Activated naive CD8-positive, alpha-beta T cell treated with anti-CD3 and anti-CD28 coated beads, Interleukin-2, amount 10 ng/mL, durations not matched to agents 7 days and 5 days (primary cell): ENCODE data around the gene DNAJC10. TPM values are rescaled to one million over a fixed set of nuclear protein-coding genes. Genes with fewer than 3 reads are reported as not detected.

Experiments
- ATAC-seq: fragments of 150-1000 bp; cut with Tn5 transposase; one replicate; pipeline ENCODE4 v1.10.0; 2021; ENCODE audit warnings: low read depth, moderate library complexity
- POLR2A ChIA-PET: fragments of 350-600 bp; sonication (Branson Sonifier 250); formaldehyde crosslinking; loops from one replicate; lab custom pipeline; 2021; ENCODE audit warnings: antibody characterized with exemption; lab: Charles Lee
- DNase-seq: peaks from one replicate; pipeline ENCODE4 v3.0.0; 2021
- H3K27ac Mint-ChIP-seq: one replicate; pipeline ENCODE4 v1.8.0; 2022; ENCODE audit warnings: mild to moderate bottlenecking, mixed read lengths
- H3K27me3 Mint-ChIP-seq: one replicate; pipeline ENCODE4 v1.8.0; 2022; ENCODE audit warnings: mild to moderate bottlenecking, moderate library complexity, mixed read lengths
- H3K36me3 Mint-ChIP-seq: one replicate; pipeline ENCODE4 v1.8.0; 2021; ENCODE audit warnings: mild to moderate bottlenecking, mixed read lengths
- H3K4me1 Mint-ChIP-seq: one replicate; pipeline ENCODE4 v1.8.0; 2021; ENCODE audit warnings: mixed read lengths
- H3K4me3 Mint-ChIP-seq: one replicate; pipeline ENCODE4 v1.8.0; 2022; ENCODE audit warnings: mild to moderate bottlenecking, moderate library complexity, mixed read lengths
- H3K9me3 Mint-ChIP-seq: one replicate; pipeline ENCODE4 v1.8.0; 2021; ENCODE audit warnings: mixed read lengths
- total RNA-seq, 2 experiments: library from RNA; stranded (reverse); gene quantifications; one replicate each; pipeline ENCODE4 v1.2.3, GENCODE V29; 2021

DNAJC10 gene
- total RNA-seq, 2 experiments from 2014 or later = 41.0 to 45.3 TPM

- H3K27ac Mint-ChIP-seq = no peak overlapping the region
- H3K4me3 Mint-ChIP-seq = no peak overlapping the region
- H3K4me1 Mint-ChIP-seq = no peaks in the 10 kb centered on the region
- peaks cover 25% of the 10 kb centered on the region for H3K27me3 Mint-ChIP-seq
- no peaks in the 10 kb centered on the region for H3K36me3 Mint-ChIP-seq
- no peak for DNase-seq
- POLR2A ChIA-PET = no interaction called here
- no peak for ATAC-seq
- H3K9me3 Mint-ChIP-seq = no peaks in the 10 kb centered on the region
Observed at GRCh38 chr2:182818501-182818900, 102.4 kb downstream of the DNAJC10 start.

- Mint-ChIP-seq H3K4me1 (no peaks in the 10 kb centered on the region), H3K9me3 (no peaks in the 10 kb centered on the region), H3K4me3 (no peak overlapping the region), H3K27me3 (peaks cover 27% of the 10 kb centered on the region), H3K36me3 (no peaks in the 10 kb centered on the region), H3K27ac (no peak overlapping the region)
- DNase-seq = no peak
- no peak for ATAC-seq
- POLR2A ChIA-PET = no interaction called here
Observed at GRCh38 chr2:182818925-182819324, 102.9 kb downstream of the DNAJC10 start.

GRCh38 chr2:182819412-182819811, 103.4 kb downstream of the DNAJC10 start:
- POLR2A ChIA-PET = no interaction called here
- Mint-ChIP-seq H3K4me1 (no peaks in the 10 kb centered on the region), H3K36me3 (no peaks in the 10 kb centered on the region)

GRCh38 chr2:182821182-182821581, 105.1 kb downstream of the DNAJC10 start:
- Mint-ChIP-seq H3K9me3 (no peaks in the 10 kb centered on the region), H3K27ac (no peak overlapping the region), H3K4me3 (no peak overlapping the region), H3K36me3 (no peaks in the 10 kb centered on the region), H3K27me3 (peaks cover 20% of the 10 kb centered on the region), H3K4me1 (no peaks in the 10 kb centered on the region)
- no peak for ATAC-seq
- DNase-seq = no peak
- POLR2A ChIA-PET = no interaction called here

More at GRCh38 chr2:182819412-182819811, 103.4 kb downstream of the DNAJC10 start:
- H3K4me3 Mint-ChIP-seq = no peak overlapping the region
- H3K27me3 Mint-ChIP-seq = peaks cover 24% of the 10 kb centered on the region
- no peaks in the 10 kb centered on the region for H3K9me3 Mint-ChIP-seq
- no peak overlapping the region for H3K27ac Mint-ChIP-seq
- ATAC-seq = no peak
- no peak for DNase-seq

GRCh38 chr2:182822733-182823132, 106.7 kb downstream of the DNAJC10 start:
- H3K4me3 Mint-ChIP-seq = no peak overlapping the region
- H3K9me3 Mint-ChIP-seq = no peaks in the 10 kb centered on the region
- POLR2A ChIA-PET = no interaction called here
- H3K4me1 Mint-ChIP-seq = no peaks in the 10 kb centered on the region
- H3K27ac Mint-ChIP-seq = no peak overlapping the region
- DNase-seq = no peak
- no peaks in the 10 kb centered on the region for H3K36me3 Mint-ChIP-seq
- no peak for ATAC-seq
- H3K27me3 Mint-ChIP-seq = peaks cover 19% of the 10 kb centered on the region

GRCh38 chr2:182824056-182824766, 108.2 kb downstream of the DNAJC10 start:
- H3K4me1 Mint-ChIP-seq = no peaks in the 10 kb centered on the region
- ATAC-seq = no peak
- H3K27me3 Mint-ChIP-seq = peaks cover 26% of the 10 kb centered on the region
- POLR2A ChIA-PET = no interaction called here
- H3K4me3 Mint-ChIP-seq = no peak overlapping the region
- no peak for DNase-seq
- H3K27ac Mint-ChIP-seq = no peak overlapping the region
- no peaks in the 10 kb centered on the region for H3K36me3 Mint-ChIP-seq
- H3K9me3 Mint-ChIP-seq = no peaks in the 10 kb centered on the region

GRCh38 chr2:182824767-182825158, 108.7 kb downstream of the DNAJC10 start:
- POLR2A ChIA-PET = no interaction called here
- Mint-ChIP-seq H3K36me3 (no peaks in the 10 kb centered on the region), H3K9me3 (no peaks in the 10 kb centered on the region), H3K27me3 (peaks cover 32% of the 10 kb centered on the region), H3K27ac (no peak overlapping the region), H3K4me3 (no peak overlapping the region), H3K4me1 (no peaks in the 10 kb centered on the region)
- ATAC-seq (no peak), DNase-seq (no peak)

- no peaks in the 10 kb centered on the region for H3K4me1 Mint-ChIP-seq
- no peaks in the 10 kb centered on the region for H3K9me3 Mint-ChIP-seq
- no peak for DNase-seq
- no peak for ATAC-seq
- H3K36me3 Mint-ChIP-seq = no peaks in the 10 kb centered on the region
- POLR2A ChIA-PET = no interaction called here
- H3K27ac Mint-ChIP-seq = no peak overlapping the region
- H3K27me3 Mint-ChIP-seq = peaks cover 38% of the 10 kb centered on the region
- no peak overlapping the region for H3K4me3 Mint-ChIP-seq
Observed at GRCh38 chr2:182826064-182826463, 110.0 kb downstream of the DNAJC10 start.

- Mint-ChIP-seq H3K36me3 (no peaks in the 10 kb centered on the region), H3K27ac (no peak overlapping the region), H3K9me3 (no peaks in the 10 kb centered on the region), H3K27me3 (peaks cover 38% of the 10 kb centered on the region), H3K4me1 (no peaks in the 10 kb centered on the region), H3K4me3 (no peak overlapping the region)
- DNase-seq = no peak
- no peak for ATAC-seq
- POLR2A ChIA-PET = no interaction called here
Observed at GRCh38 chr2:182826496-182826895, 110.4 kb downstream of the DNAJC10 start.

GRCh38 chr2:182827182-182827879, 111.3 kb downstream of the DNAJC10 start:
- peaks cover 32% of the 10 kb centered on the region for H3K27me3 Mint-ChIP-seq
- H3K4me3 Mint-ChIP-seq = no peak overlapping the region
- H3K4me1 Mint-ChIP-seq = no peaks in the 10 kb centered on the region
- no peaks in the 10 kb centered on the region for H3K36me3 Mint-ChIP-seq
- POLR2A ChIA-PET = no interaction called here
- H3K9me3 Mint-ChIP-seq = no peaks in the 10 kb centered on the region
- DNase-seq = no peak
- no peak for ATAC-seq
- H3K27ac Mint-ChIP-seq = no peak overlapping the region

- POLR2A ChIA-PET = no interaction called here
- Mint-ChIP-seq H3K9me3 (no peaks in the 10 kb centered on the region), H3K36me3 (no peaks in the 10 kb centered on the region)
Observed at GRCh38 chr2:182831101-182831500, 115.0 kb downstream of the DNAJC10 start.

GRCh38 chr2:182831921-182832320, 115.9 kb downstream of the DNAJC10 start:
- ATAC-seq = no peak
- Mint-ChIP-seq H3K27ac (no peak overlapping the region), H3K4me3 (no peak overlapping the region), H3K27me3 (peaks cover 35% of the 10 kb centered on the region), H3K36me3 (no peaks in the 10 kb centered on the region), H3K9me3 (no peaks in the 10 kb centered on the region), H3K4me1 (no peaks in the 10 kb centered on the region)
- no peak for DNase-seq
- POLR2A ChIA-PET = no interaction called here

More at GRCh38 chr2:182831101-182831500, 115.0 kb downstream of the DNAJC10 start:
- Mint-ChIP-seq H3K4me3 (no peak overlapping the region), H3K4me1 (no peaks in the 10 kb centered on the region), H3K27ac (no peak overlapping the region), H3K27me3 (peaks cover 36% of the 10 kb centered on the region)
- ATAC-seq = no peak
- no peak for DNase-seq

- Mint-ChIP-seq H3K4me3 (no peak overlapping the region), H3K27me3 (peaks cover 43% of the 10 kb centered on the region), H3K36me3 (no peaks in the 10 kb centered on the region), H3K27ac (no peak overlapping the region), H3K4me1 (no peaks in the 10 kb centered on the region), H3K9me3 (no peaks in the 10 kb centered on the region)
- ATAC-seq (no peak), DNase-seq (no peak)
- POLR2A ChIA-PET = no interaction called here
Observed at GRCh38 chr2:182833084-182833854, 117.2 kb downstream of the DNAJC10 start.
